DMS114 treated with DMSO at 0.1 percent for 48 hours (cell line): ENCODE results near the gene GLOD4.

ENCODE experiments used
- DNase-seq: peaks from one replicate; lab custom pipeline; 2025; ENCODE audit not compliant: unreplicated experiment; lab: John Stamatoyannopoulos, UW

GLOD4 gene

DNA sequence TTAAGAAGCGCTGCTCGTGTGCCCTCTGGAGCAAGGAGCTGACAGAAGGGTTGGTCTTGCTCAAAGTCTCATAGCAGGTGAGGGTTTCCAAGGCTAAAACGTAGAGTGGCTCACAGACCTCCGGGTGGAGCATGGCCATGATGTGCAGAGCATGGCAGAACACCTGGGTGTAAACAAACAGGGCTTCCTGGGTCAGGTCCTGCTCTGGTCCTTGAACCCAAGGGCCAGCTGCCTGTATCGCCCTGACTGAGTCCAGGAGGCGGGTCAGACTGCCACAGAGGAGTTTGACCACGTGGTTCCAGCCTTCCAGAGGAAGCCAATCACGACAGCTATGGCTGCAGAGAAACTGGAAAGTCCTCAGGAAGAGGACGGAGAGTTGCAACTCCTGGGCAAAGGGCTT is 37.1 kb downstream of the GLOD4 start:
- DNase-seq: no peak

DNA sequence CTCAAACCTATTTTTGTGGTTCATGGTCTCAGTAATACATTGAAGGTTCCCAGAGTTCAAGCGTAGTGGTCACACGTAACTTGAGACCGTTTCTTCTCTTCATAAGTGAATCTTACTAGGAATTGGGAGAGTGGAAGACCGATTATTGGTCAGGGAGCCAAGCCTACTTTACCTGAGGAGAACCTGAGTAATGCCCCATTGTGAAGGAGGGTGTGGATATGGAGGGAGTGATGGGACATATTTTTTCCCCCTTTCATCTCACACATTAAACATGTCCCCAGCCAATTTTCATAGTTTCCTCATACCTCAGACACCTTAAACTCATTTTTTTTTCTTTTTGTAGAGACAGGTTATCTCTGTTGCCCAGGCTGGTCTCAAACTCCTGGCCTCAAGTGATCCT is 38.9 kb downstream of the GLOD4 start:
- DNase-seq: no peak

DNA sequence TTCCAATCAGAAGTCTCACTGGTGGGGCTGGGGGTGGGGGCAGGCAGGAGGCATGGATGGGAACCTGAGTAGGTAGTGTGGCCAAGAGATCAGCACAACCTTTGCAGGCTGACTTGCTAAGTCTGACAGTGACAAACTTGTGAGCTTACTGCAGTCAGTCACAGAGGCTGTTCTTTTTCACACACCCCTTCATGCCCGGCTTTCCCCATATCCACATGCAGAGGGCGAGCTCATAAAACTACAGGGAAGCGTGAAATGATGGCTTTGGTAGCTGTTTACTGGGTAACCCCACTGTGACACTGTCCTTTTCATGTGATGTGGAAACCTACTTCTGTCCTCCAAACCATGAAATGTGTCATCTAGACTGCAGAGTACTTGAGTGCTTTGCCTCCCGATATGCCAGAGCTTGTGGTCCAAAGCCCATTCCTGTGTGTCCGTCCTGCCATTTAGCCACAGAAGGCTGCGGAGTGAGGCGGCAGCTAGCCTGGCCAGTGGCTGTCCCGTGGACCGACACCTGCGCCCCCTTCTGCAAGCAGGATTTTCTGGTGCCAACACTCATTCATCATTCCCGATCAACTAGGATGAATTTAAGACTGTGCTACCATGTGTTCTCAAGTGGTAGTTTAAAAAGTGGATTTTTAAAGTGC is 39.8 kb downstream of the GLOD4 start:
- DNase-seq: no peak

- DNase-seq: no peak
Observed at GRCh38 chr17:740240-741017, 41.7 kb downstream of the GLOD4 start.

- DNase-seq: no peak
Observed at GRCh38 chr17:737561-738113, 44.4 kb downstream of the GLOD4 start.

GRCh38 chr17:733743-734142 is 48.3 kb downstream of the GLOD4 start:
- no peak for DNase-seq

DNA sequence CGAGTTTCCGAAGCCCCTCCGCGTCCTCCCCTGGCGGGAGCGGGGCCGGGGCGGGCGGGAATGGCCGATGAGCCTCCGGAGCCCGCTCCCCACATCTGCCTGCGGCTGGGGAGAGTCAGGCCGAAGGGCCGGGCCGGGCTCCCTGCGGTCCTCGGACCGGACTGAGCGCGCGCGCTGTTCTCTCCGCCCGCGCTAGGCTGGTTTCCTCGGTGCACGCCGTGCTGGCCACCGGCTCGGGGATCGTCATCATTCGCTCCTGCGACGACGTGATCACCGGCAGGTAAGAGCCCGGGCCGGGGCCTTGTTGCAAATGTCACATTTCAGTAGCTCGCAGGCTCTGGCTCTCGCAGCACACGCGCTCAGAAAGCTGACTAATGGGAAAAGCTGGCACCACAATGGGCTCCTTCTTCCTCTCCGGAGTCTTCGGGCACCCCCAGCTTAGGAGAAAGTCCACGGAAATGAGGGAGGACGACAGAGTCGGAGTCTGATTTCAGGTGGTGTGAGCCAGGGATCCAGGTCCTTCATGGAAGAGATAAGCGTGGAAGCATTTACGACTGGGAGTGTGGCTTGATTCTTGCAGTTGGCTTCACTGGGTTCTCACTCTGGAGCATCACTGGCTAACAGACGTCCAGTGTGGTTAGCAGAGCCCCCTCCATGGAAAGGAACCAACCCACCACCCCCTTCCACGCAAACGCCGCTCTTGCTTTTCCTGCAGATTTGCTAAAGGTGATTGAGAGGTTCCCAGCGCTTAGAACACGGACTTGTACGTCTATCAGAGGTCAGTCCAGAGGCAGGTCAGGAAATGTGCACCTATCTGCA is 49.0 kb downstream of the GLOD4 start:
- no peak for DNase-seq

- DNase-seq: peak; percentile 19
Observed at GRCh38 chr17:732067-732901, 49.8 kb downstream of the GLOD4 start, which contains the start of gene TLCD3A. TLCD3A (plus strand) TSS chr17:732596; CDS start chr17:732648, 52 bp downstream.

DNA sequence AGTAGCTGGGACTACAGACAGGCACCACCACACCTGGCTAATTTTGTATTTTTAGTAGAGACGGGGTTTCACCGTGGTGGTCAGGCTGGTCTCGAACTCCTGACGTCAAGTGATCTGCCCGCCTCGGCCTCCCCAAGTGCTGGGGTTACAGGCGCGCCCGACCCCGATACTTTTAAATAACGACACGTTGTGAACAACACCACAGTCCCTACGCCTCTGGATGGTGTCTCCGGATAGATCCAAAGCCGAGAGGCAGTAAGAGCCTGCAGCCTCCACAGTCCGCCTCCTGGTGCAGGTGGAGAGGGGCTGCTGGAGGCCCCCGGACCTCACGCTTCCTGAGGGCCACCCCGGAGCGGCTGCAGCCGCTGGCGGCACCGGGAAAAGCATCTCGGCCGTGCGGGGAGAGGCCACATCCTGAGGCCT is 50.4 kb downstream of the GLOD4 start:
- no peak for DNase-seq

DNA sequence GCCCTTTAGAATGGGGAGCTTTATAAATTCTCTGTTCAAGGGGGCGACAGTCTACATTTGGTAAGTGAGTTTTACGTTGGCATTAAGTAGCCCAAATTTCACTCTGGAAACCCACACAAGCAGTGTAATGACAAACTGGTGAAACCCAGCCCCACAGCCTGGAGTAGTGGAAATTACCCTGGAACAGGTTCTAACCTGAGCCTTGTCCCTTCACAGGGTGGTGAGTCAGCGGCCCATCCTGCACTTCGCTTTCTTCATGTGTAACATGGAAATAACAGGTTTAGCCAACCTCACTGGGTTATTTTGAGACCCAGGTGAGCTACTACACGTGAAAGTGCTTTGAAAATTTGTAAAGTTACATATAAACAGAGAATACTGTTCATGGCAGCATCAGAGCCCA is 53.2 kb downstream of the GLOD4 start:
- DNase-seq: no peak

GRCh38 chr17:726271-726919 is 55.7 kb downstream of the GLOD4 start:
- DNase-seq: no peak

DNA sequence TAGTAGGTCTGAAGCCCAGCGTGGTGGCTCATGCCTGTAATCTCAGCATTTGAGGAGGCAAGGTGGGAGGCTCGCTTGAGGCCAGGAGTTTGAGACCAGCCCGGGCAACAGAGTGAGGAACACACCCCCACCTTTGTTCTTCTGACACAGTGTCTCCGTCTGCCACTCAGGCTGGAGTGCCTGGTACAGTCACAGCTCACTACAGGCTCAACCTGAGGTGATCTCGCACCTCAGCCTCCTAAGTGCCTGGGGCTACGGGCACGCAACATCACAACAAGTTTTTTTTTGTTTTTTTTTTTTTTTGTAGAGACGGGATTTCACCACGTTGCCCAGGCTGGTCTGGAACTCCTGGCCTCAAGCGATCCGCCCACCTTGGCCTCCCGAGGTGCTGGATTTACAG is 56.3 kb downstream of the GLOD4 start:
- no peak for DNase-seq

DNA sequence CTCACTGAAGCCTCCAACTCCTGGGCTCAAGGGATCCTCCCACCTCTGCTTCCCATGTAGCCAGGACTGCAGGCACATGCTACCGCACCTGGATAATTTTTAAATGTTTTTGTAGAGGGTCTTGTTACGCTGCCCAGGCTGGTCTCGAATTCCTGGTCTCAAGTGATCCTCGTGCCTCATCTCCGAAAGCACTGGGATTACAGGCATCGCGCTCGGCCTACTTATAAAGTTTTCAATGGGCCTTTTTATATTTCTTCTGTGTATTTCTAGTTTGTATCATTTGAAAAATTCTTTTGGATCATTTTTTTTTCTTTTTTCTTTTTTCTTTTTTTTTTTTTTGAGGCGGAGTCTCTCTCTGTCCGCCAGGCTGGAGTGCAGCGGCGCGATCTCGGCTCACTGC is 57.0 kb downstream of the GLOD4 start:
- no peak for DNase-seq

GRCh38 chr17:721540-721937 is 60.5 kb downstream of the GLOD4 start:
- DNase-seq: no peak

- DNase-seq: no peak
Observed at GRCh38 chr17:720706-721539, 61.2 kb downstream of the GLOD4 start.

DNA sequence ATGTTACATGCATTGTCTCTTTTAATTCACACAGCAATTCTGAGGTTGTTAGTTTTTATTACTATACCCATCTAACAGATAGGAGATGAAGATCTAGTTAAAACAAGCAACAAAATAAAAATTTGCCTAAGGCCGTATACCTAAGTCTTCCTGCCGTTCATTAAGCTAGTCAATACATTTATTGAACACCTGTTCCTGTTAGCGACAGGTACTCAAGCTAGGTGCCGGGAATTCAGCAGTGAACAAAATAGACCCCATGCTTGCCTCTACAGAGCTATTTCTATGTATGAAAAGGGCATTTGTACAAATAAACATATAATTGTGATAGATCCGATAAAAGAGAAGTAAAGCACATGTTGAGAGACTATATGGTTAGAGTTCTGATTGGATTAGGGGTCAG is 64.0 kb downstream of the GLOD4 start:
- DNase-seq: no peak
